Liver (tissue), 3 donors: Measurements from ENCODE around the gene LHFPL6.

Experiments used
- EGR1 ChIP-seq, 2 donors: IDR thresholded peaks; 2 replicates each; pipeline ENCODE4 v1.6.1; 2016 to 2018; ENCODE audit warnings: antibody characterized with exemption in 2 of 2, low read depth in 2 of 2
- GABPA ChIP-seq, 2 donors: IDR thresholded peaks in 1 of 2; conservative IDR thresholded peaks in 1 of 2; 2 replicates each; pipeline ENCODE4 v1.6.1; 2016; ENCODE audit warnings: antibody characterized with exemption in 2 of 2, mild to moderate bottlenecking in 1 of 2, moderate library complexity in 1 of 2
- HNF4A ChIP-seq, 2 donors: conservative IDR thresholded peaks; 2 replicates each; pipeline ENCODE4 v1.6.1; 2016; ENCODE audit warnings: antibody characterized with exemption in 2 of 2, mild to moderate bottlenecking in 2 of 2
- JUND ChIP-seq, 2 donors: IDR thresholded peaks; 2 replicates each; pipeline ENCODE4 v1.6.1; 2016; ENCODE audit warnings: antibody characterized with exemption in 2 of 2
- MAX ChIP-seq: IDR thresholded peaks from 2 replicates; pipeline ENCODE4 v1.6.1; 2016; ENCODE audit warnings: antibody characterized with exemption
- NR2F2 ChIP-seq: IDR thresholded peaks from 2 replicates; pipeline ENCODE4 v1.6.1; 2016; ENCODE audit warnings: antibody characterized with exemption
- RAD21 ChIP-seq, 2 donors: IDR thresholded peaks; 2 replicates each; pipeline ENCODE4 v1.6.1; 2016; ENCODE audit warnings: antibody characterized with exemption in 2 of 2, mild to moderate bottlenecking in 2 of 2
- SP1 ChIP-seq: IDR thresholded peaks from 2 replicates; pipeline ENCODE4 v1.6.1; 2018; ENCODE audit warnings: antibody characterized with exemption, mild to moderate bottlenecking
- TAF1 ChIP-seq: conservative IDR thresholded peaks from 2 replicates; pipeline ENCODE4 v1.6.1; 2016; ENCODE audit warnings: antibody characterized with exemption, mild to moderate bottlenecking
- ZBTB33 ChIP-seq: IDR thresholded peaks from 2 replicates; pipeline ENCODE4 v1.6.1; 2016; ENCODE audit warnings: antibody characterized with exemption
- TF ChIP-seq, protein P1 (sequence below): fragments of 150-350 bp; IDR thresholded peaks from 2 replicates; pipeline ENCODE4 v1.5.1; 2017; ENCODE audit warnings: improper control_type of control experiment, low read depth, low read length; ENCODE audit not compliant: missing input control
- TF ChIP-seq, protein P2 (sequence below): IDR thresholded peaks from 2 replicates; pipeline ENCODE4 v1.6.1; 2016; ENCODE audit warnings: antibody characterized with exemption, mild to moderate bottlenecking
- donor health status: healthy.
- donor health status: healthy.

- TF ChIP-seq, protein P1, sequence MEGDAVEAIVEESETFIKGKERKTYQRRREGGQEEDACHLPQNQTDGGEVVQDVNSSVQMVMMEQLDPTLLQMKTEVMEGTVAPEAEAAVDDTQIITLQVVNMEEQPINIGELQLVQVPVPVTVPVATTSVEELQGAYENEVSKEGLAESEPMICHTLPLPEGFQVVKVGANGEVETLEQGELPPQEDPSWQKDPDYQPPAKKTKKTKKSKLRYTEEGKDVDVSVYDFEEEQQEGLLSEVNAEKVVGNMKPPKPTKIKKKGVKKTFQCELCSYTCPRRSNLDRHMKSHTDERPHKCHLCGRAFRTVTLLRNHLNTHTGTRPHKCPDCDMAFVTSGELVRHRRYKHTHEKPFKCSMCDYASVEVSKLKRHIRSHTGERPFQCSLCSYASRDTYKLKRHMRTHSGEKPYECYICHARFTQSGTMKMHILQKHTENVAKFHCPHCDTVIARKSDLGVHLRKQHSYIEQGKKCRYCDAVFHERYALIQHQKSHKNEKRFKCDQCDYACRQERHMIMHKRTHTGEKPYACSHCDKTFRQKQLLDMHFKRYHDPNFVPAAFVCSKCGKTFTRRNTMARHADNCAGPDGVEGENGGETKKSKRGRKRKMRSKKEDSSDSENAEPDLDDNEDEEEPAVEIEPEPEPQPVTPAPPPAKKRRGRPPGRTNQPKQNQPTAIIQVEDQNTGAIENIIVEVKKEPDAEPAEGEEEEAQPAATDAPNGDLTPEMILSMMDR, result no peak
- TF ChIP-seq RAD21 (IDR thresholded peaks at IDR 0.05), result no peak
- TF ChIP-seq, protein P2, sequence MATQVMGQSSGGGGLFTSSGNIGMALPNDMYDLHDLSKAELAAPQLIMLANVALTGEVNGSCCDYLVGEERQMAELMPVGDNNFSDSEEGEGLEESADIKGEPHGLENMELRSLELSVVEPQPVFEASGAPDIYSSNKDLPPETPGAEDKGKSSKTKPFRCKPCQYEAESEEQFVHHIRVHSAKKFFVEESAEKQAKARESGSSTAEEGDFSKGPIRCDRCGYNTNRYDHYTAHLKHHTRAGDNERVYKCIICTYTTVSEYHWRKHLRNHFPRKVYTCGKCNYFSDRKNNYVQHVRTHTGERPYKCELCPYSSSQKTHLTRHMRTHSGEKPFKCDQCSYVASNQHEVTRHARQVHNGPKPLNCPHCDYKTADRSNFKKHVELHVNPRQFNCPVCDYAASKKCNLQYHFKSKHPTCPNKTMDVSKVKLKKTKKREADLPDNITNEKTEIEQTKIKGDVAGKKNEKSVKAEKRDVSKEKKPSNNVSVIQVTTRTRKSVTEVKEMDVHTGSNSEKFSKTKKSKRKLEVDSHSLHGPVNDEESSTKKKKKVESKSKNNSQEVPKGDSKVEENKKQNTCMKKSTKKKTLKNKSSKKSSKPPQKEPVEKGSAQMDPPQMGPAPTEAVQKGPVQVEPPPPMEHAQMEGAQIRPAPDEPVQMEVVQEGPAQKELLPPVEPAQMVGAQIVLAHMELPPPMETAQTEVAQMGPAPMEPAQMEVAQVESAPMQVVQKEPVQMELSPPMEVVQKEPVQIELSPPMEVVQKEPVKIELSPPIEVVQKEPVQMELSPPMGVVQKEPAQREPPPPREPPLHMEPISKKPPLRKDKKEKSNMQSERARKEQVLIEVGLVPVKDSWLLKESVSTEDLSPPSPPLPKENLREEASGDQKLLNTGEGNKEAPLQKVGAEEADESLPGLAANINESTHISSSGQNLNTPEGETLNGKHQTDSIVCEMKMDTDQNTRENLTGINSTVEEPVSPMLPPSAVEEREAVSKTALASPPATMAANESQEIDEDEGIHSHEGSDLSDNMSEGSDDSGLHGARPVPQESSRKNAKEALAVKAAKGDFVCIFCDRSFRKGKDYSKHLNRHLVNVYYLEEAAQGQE, result no peak
- no peak for TF ChIP-seq GABPA (IDR thresholded peaks at IDR 0.05 in 1 of 2, conservative IDR thresholded peaks at IDR 0.05 in 1 of 2)
- TF ChIP-seq EGR1 (IDR thresholded peaks at IDR 0.05; ENCODE audit: low read depth in 2 of 2), result no peak
- TF ChIP-seq MAX, result no peak
- no peak for TF ChIP-seq TAF1
- no peak for TF ChIP-seq JUND (IDR thresholded peaks at IDR 0.05)
- no peak for TF ChIP-seq ZBTB33
- no peak for TF ChIP-seq HNF4A (conservative IDR thresholded peaks at IDR 0.05)
- TF ChIP-seq SP1, result no peak
- TF ChIP-seq NR2F2, result no peak
These were observed 20.5 kb upstream of the LHFPL6 start for GRCh38 chr13:39623466-39623865.
